NOMO-1 treated with DMSO at 0.1 percent for 48 hours (cell line): ENCODE results near the gene SMTNL1.
"Not testable (repeated sequence)": the region's sequence is repeated elsewhere in the genome, so short reads cannot be mapped to it uniquely, and the experiment has no call there.

Experiments
- DNase-seq: peaks from one replicate; lab custom pipeline; 2025; ENCODE audit not compliant: unreplicated experiment; lab: John Stamatoyannopoulos, UW

Gene SMTNL1

DNA sequence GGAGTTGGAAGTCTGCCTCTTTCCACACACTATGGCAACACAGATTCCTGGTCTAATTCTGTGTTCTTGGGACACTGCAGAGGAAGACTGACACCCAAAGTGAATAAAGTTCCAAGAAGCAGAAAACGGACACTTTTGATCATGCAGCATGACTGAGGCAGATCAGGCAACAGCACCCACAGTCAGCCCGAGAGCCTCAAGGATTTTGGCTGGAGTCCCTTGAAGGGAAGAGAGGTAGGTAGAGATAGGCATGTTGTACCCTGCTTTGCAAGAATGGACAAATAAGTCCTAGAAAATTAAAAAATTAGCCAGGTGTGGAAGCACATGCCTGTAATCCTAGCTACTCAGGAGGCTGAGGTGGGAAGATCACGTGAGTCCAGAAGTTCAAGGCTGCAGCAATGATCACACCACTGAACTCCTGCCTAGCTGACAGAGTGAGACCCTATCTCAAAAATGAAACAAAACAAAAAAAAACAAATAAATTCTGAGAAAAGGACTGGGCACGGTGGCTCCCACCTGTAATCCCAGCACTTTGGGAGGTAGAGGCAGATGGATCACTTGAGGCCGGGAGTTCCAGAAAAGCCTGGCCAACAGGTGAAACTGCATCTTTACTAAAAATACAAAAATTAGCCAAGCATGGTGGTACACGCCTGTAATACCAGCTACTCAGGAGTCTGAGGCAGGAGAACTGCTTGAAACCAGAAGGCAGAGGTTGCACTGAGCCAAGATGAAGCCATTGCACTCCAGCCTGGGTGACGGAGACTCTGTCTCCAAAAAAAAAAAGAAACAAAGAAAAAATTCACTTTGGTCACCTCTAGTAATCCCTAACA lies 28.8 kb upstream of the SMTNL1 start:
- no peak for DNase-seq

DNA sequence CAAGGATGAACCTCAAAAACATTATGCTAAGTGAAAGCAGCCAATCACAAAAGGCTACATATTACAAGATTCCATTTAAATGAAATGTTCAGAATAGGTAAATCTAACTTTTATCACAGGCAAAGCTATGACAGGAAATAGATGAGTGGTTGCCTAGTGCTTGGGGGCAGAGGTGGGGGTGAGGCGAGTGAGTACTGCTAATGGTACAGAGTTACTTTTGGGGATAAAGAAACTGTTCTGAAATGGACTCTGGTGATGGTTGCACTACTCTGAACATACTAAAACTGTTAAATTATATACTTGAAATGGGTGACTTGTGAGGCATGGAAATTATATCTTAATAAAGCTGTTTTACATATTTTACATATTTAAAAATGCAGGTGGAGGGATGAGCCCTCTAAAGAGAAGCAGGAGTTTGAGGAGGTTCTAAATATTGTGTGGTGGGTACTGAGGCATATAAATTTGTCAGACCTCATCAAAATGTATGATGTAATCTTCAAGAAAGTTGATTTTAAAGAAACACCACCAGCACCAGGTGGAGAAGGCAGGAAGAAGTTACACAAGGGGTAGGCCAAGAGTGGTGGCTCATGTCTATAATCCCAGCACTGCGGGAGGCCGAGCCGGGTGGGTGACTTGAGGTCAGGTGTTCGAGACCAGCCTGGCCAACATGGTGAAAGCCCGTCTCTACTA lies 25.5 kb upstream of the SMTNL1 start:
- no peak for DNase-seq

DNA sequence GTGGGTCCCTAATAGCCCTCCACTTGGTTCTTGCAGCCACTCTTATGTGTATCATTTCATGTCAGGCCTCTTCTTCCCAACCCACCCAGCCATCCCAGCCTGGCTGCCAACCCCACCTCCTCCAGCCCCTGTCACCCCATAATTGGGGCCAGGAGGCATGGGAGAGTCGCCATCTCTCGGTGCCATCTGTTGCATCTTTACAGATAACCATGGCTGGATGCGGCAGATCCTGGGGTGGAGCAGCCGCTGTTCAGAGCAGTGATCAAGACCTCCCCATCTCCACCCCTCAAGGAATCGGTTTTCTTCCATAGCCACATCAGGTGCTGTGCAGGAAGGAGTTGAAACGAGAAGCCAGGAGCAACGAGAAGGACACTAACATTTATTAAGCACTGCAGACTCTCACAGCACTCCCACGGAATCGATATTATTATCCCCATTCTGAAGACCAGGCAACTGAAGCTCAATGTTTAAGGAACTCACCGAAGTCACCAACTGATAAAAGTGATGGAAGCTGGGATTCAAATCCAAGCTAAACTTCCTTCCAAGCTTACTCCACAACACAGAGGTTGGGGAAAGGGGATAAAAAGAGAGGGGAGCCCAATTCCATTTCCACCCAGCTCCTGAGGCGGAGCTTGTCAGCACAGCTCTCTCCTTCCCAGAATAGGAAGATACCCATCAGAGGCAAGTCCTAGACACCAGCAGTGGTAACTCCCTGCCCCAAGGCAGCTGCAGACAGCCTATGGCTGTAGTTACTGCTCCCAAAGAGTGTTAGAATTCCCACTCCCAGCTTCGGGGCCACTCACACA lies 24.5 kb upstream of the SMTNL1 start:
- no peak for DNase-seq

GRCh38 chr11:57513452-57513795 lies 24.0 kb upstream of the SMTNL1 start:
- DNase-seq = no peak

GRCh38 chr11:57513911-57514537 lies 23.4 kb upstream of the SMTNL1 start:
- no peak for DNase-seq

GRCh38 chr11:57514538-57515331 lies 22.7 kb upstream of the SMTNL1 start:
- no peak for DNase-seq

GRCh38 chr11:57515332-57516060 lies 21.9 kb upstream of the SMTNL1 start, which contains the start of gene SLC43A1:
SLC43A1 (minus strand) TSS chr11:57515702; CDS start chr11:57514111, 1,591 bp downstream.
- DNase-seq = no peak

- no peak for DNase-seq
Observed at GRCh38 chr11:57516061-57516443, 21.3 kb upstream of the SMTNL1 start.

DNA sequence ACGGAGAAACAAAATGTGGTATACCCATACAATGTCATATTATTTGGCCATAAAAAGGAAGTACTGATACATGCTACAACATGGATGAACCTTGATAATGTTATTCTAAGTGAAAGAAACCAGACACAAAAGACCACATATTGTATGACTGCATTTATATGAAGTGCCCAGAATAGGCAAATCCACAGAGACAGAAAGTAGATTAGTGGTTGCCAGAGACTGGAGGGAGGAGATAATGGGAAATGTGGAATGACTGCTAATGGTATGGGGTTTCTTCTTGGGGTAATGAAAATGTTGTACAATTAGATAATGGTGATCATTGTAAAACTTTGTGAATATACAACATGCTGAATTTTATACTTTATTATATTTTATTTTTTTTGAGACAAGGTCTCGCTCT lies 16.3 kb upstream of the SMTNL1 start:
- no peak for DNase-seq

- DNase-seq = no peak
Observed at GRCh38 chr11:57523419-57523818, 14.0 kb upstream of the SMTNL1 start.

- peak; percentile 51 for DNase-seq
Observed at GRCh38 chr11:57527056-57527631, 10.3 kb upstream of the SMTNL1 start.

GRCh38 chr11:57529012-57529411 lies 8.4 kb upstream of the SMTNL1 start:
- DNase-seq = no peak

DNA sequence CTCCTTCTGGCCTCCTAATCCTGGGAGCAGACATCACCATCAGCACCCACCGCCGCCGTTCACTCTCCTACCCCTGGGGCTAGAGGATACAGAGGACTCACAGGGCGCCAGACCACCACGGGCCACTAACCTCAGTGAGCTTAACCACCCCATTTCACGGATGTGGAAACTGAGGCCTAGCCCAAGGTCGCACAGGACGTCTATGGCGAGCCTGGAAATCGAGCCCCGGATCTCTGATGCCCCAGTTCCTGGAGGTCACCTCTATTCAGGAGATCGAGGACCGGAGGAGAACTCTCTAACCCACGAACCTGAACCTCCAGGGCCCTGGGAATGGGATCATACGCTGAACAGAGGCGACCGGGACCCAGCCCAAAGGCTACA lies 7.2 kb upstream of the SMTNL1 start:
- DNase-seq = no peak

- DNase-seq = peak; percentile 99
Observed at GRCh38 chr11:57530596-57531507, 6.5 kb upstream of the SMTNL1 start, which contains the start of gene TIMM10. TIMM10 (minus strand) TSS chr11:57530754; CDS start chr11:57530189, 565 bp downstream.

DNA sequence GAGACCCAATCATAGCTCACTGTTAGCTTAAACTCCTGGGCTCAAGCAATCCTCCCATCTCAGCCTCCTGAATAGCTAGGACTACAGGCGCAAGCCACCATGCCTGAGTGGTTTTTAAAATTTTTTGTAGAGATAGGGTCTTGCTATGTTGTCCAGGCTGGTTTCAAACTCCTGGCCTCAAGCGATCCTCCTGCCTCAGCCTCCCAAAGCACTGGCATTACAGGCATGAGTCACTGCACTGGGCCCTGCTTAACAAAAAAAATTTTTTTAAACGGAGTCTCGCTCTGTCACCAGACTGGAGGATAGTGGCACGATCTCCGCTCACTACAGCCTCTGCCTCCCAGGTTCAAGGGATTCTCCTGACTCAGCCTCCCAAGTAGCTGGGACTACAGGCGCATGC lies 2.9 kb upstream of the SMTNL1 start:
- DNase-seq = not testable (repeated sequence)

- no peak for DNase-seq
Observed at GRCh38 chr11:57539342-57539741, 1.9 kb downstream of the SMTNL1 start.

- no peak for DNase-seq
Observed at GRCh38 chr11:57541169-57541568, 3.8 kb downstream of the SMTNL1 start.

DNA sequence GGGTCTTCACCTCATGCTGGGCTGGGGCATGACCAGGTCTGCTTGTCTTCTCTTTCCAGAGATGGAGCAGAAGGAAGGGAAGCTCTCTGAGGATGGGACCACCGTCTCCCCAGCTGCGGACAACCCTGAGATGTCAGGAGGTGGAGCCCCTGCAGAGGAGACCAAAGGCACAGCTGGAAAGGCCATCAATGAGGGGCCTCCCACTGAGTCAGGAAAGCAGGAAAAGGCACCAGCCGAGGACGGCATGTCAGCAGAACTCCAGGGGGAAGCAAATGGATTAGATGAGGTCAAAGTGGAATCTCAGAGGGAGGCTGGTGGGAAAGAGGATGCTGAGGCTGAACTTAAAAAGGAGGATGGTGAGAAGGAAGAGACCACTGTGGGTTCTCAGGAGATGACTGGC lies 5.2 kb downstream of the SMTNL1 start:
- no peak for DNase-seq
